Neural progenitor cell (in vitro differentiated cells): ENCODE measurements around the gene ANO2.

ENCODE experiments used
- EZH2 ChIP-seq: fragments of 200-600 bp; sonication (generic); IDR thresholded peaks from 2 replicates; pipeline ENCODE4 v1.6.1; 2017; ENCODE audit warnings: antibody characterized with exemption, mild to moderate bottlenecking, moderate library complexity
- EZH2phosphoT487 ChIP-seq: fragments of 200-600 bp; sonication (generic); IDR thresholded peaks from 2 replicates; pipeline ENCODE4 v1.6.1; 2017; ENCODE audit warnings: antibody characterized with exemption
- TF ChIP-seq, protein P1 (sequence below): fragments of 200-600 bp; sonication (generic); IDR thresholded peaks from 2 replicates; pipeline ENCODE4 v1.5.1; 2017; ENCODE audit warnings: antibody characterized with exemption, mild to moderate bottlenecking

DNA sequence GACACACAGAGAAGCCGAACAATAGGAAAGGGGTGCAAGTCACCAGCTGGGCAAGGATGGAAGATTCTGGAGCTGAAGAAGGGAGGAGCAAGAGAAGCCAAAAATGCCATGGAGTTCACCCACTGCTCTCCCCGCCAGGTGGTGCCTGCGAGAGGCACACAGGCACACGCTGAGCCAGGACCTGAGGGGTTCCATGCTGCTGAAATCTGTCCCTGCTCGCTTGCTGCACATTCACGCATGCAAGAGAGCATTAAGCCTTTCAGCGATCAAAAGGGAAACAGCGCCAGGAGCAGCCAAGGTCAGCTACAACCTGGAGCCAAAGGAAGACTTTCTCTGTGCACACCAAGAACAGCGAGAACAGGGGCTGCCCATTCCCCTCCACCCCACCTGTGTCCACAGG is 104.1 kb downstream of the ANO2 start:
- TF ChIP-seq, protein P1, sequence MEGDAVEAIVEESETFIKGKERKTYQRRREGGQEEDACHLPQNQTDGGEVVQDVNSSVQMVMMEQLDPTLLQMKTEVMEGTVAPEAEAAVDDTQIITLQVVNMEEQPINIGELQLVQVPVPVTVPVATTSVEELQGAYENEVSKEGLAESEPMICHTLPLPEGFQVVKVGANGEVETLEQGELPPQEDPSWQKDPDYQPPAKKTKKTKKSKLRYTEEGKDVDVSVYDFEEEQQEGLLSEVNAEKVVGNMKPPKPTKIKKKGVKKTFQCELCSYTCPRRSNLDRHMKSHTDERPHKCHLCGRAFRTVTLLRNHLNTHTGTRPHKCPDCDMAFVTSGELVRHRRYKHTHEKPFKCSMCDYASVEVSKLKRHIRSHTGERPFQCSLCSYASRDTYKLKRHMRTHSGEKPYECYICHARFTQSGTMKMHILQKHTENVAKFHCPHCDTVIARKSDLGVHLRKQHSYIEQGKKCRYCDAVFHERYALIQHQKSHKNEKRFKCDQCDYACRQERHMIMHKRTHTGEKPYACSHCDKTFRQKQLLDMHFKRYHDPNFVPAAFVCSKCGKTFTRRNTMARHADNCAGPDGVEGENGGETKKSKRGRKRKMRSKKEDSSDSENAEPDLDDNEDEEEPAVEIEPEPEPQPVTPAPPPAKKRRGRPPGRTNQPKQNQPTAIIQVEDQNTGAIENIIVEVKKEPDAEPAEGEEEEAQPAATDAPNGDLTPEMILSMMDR: no peak
- TF ChIP-seq EZH2phosphoT487 (no peak), EZH2 (no peak)
